Measurements from ENCODE around the gene APOC4.

DNA sequence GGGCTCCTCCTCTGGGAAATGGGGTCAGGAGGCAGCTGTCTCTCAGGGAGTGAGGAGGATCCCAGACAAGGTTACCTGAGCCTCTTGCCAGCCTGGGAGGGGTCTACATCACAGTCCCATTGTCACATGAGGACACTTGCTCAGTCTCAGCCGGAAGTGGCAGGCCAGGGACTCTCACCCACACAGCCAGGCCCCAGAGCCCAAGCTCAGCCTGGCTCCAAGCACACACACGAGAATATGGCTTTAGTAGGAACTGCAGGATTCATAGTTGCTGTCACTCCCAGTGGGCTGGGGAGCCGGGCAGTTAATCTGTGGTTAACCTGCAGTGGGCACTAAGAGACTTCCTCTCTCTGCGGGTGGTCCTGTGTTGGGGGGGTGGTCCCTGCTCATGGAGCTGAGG lies 43.4 kb downstream of the APOC4 start:
- TF ChIP-seq POLR2A (IDR thresholded peaks at IDR 0.05) = no peak
- TF ChIP-seq, protein P1, sequence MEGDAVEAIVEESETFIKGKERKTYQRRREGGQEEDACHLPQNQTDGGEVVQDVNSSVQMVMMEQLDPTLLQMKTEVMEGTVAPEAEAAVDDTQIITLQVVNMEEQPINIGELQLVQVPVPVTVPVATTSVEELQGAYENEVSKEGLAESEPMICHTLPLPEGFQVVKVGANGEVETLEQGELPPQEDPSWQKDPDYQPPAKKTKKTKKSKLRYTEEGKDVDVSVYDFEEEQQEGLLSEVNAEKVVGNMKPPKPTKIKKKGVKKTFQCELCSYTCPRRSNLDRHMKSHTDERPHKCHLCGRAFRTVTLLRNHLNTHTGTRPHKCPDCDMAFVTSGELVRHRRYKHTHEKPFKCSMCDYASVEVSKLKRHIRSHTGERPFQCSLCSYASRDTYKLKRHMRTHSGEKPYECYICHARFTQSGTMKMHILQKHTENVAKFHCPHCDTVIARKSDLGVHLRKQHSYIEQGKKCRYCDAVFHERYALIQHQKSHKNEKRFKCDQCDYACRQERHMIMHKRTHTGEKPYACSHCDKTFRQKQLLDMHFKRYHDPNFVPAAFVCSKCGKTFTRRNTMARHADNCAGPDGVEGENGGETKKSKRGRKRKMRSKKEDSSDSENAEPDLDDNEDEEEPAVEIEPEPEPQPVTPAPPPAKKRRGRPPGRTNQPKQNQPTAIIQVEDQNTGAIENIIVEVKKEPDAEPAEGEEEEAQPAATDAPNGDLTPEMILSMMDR (IDR thresholded peaks at IDR 0.05) = no peak
